ENCODE results near the gene WDR72.

The WDR72 gene

DNA sequence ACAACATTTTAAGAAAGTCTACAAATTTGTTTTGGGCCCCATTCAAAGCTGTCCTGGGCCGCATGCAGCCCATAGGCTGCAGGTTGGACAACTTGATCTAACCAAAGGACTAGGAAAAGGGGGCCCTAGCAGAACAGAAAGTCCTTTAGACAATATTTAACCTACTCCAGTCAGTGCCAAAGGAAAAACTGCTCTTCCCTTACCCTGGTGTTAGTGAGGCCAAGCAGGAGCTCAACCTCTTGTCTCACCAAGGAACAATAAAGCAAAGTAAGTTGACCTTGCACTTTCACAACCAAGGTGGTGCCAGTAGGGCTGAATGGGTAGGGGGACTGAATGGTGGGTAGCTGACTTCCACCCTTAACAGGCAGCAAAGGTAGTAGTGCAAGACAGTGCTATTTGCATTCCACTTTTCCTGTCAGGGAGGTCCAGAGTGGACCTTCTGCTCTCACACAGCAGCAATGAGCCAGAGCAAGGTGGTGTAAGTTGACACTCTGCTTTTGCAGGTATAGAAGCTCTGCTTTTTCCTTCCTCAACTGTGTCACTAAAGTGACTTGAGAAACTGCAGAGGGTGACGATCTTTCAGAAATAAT, 124.9 kb downstream of the WDR72 start:
- no peaks in the 10 kb centered on the region for H3K9me3 ChIP-seq (replicated peaks; ENCODE audit: low read length)
- H3K4me2 ChIP-seq (ENCODE audit: low read length), result no peak overlapping the region
- no peaks in the 10 kb centered on the region for H3K27me3 ChIP-seq (ENCODE audit: control insufficient read depth, insufficient read depth, low read length)
- H3K4me1 ChIP-seq (ENCODE audit: control insufficient read depth, insufficient read depth, low read length), result no peaks in the 10 kb centered on the region
- no peak overlapping the region for H3K9ac ChIP-seq (ENCODE audit: low read depth, low read length)
- no peaks in the 10 kb centered on the region for H3K36me3 ChIP-seq (ENCODE audit: insufficient read depth, low read length)
- no peak overlapping the region for H3K4me3 ChIP-seq (ENCODE audit: low read length)

DNA sequence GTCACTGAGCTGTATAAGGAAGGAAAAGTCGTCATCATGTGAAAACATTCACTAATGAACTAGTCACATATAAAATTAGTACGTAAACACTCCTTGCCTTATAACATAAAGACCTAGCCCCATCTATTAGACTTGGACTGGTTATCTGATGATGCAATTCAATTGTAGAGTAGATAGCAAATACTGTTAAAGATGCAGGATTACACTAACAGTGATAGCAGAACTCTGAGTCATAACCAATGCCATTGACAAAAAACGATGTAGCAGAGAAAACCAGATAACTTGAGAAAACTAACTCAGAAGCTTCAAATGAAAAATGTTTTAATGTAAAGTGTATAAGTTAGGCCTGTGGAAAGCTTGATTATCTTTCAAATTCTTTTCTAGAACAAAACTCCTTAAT, 132.2 kb downstream of the WDR72 start:
- H3K36me3 ChIP-seq (ENCODE audit: insufficient read depth, low read length), result no peaks in the 10 kb centered on the region
- H3K4me2 ChIP-seq (ENCODE audit: low read length), result no peak overlapping the region
- no peak overlapping the region for H3K9ac ChIP-seq (ENCODE audit: low read depth, low read length)
- H3K4me3 ChIP-seq (ENCODE audit: low read length), result no peak overlapping the region
- no peaks in the 10 kb centered on the region for H3K9me3 ChIP-seq (replicated peaks; ENCODE audit: low read length)
- H3K27me3 ChIP-seq (ENCODE audit: control insufficient read depth, insufficient read depth, low read length), result no peaks in the 10 kb centered on the region
- no peaks in the 10 kb centered on the region for H3K4me1 ChIP-seq (ENCODE audit: control insufficient read depth, insufficient read depth, low read length)

DNA sequence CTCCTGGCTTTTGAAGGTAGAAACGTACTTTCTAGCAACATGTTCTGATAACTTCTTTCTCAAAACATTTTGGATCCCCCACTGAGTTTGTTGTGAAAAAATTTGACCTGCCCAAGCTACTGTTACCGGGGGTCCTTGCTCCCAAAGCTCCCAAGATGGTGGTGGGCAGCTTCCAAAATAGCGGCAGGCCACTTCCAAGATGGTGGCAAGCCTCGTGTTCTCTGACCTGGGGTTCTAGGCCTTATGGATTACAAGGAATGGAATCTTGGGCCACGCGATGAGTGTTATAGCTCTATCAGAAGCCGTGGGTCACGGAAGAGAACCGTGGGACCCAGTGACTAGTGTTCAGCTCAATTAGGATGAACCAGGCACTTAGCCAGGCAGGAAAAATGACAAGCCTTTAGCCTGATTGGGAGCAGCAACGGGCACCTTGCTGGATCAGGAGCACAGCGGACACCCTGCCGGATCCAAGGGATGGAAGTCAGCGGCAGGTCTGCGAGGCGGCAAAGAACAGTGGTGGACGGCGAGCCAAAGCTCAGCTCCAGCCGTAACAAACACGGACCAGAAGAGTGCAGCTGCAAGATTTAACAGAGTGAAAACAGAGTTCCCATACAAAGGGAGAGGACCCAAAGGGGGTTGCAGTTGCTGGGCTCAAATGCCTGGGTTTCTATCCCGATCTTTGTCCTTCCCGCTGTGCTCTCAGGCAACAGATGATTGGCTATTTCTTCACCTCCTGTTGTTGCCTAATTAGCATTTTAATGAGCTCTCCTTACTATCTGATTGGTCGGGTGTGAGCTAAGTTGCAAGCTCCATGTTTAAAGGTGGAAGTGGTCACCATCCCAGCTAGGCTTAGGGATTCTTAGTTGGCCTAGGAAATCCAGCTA, 133.3 kb downstream of the WDR72 start:
- no peak overlapping the region for H3K9ac ChIP-seq (ENCODE audit: low read depth, low read length)
- H3K36me3 ChIP-seq (ENCODE audit: insufficient read depth, low read length), result no peaks in the 10 kb centered on the region
- no peaks in the 10 kb centered on the region for H3K27me3 ChIP-seq (ENCODE audit: control insufficient read depth, insufficient read depth, low read length)
- H3K9me3 ChIP-seq (replicated peaks; ENCODE audit: low read length), result no peaks in the 10 kb centered on the region
- no peak overlapping the region for H3K4me2 ChIP-seq (ENCODE audit: low read length)
- H3K4me1 ChIP-seq (ENCODE audit: control insufficient read depth, insufficient read depth, low read length), result no peaks in the 10 kb centered on the region
- H3K4me3 ChIP-seq (ENCODE audit: low read length), result no peak overlapping the region

DNA sequence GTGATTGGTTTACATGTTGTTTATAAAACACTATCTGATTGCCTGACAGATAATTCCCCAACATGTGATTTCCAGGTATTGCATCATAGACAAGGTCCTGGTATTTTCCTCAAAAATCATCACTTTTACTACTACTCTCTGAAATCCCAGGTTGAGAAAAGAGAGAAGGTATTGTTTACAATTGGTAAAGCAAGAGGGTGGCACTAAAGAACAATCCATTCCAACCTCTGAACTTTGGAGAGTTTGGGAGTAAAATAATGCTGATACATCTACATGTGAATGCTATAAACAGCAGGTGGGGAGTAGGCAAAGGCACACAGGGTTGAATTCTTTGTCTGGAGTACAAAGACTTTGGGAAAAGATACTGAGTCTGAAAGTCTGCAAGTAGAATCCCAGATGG, 134.2 kb downstream of the WDR72 start:
- H3K9me3 ChIP-seq (replicated peaks; ENCODE audit: low read length), result no peaks in the 10 kb centered on the region
- no peak overlapping the region for H3K9ac ChIP-seq (ENCODE audit: low read depth, low read length)
- no peaks in the 10 kb centered on the region for H3K27me3 ChIP-seq (ENCODE audit: control insufficient read depth, insufficient read depth, low read length)
- no peaks in the 10 kb centered on the region for H3K4me1 ChIP-seq (ENCODE audit: control insufficient read depth, insufficient read depth, low read length)
- no peak overlapping the region for H3K4me2 ChIP-seq (ENCODE audit: low read length)
- no peaks in the 10 kb centered on the region for H3K36me3 ChIP-seq (ENCODE audit: insufficient read depth, low read length)
- H3K4me3 ChIP-seq (ENCODE audit: low read length), result no peak overlapping the region

DNA sequence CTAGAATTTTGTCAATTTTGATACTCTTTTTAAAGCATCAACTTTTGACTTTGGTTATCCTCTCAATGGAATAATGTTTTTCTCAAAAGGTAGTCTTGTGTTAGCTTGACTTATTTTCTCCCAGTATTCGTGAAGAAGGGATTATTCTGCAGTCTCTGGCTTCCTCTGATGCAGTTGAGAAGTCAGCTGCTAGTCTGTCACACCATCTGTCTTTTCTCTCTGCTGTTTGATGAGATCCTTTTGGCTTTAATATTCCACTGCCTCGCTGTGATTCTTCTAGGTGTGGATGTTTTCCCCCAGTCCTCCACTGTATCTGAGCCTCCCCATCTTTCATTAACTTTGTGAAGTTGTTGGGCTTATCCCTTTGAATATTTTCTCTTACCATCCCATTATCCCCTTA, 141.0 kb downstream of the WDR72 start:
- Histone ChIP-seq H3K9ac (ENCODE audit: low read depth, low read length) (no peak overlapping the region), H3K36me3 (ENCODE audit: insufficient read depth, low read length) (no peaks in the 10 kb centered on the region), H3K27me3 (ENCODE audit: control insufficient read depth, insufficient read depth, low read length) (no peaks in the 10 kb centered on the region), H3K4me1 (ENCODE audit: control insufficient read depth, insufficient read depth, low read length) (no peaks in the 10 kb centered on the region), H3K9me3 (replicated peaks; ENCODE audit: low read length) (no peaks in the 10 kb centered on the region), H3K4me2 (ENCODE audit: low read length) (no peak overlapping the region), H3K4me3 (ENCODE audit: low read length) (no peak overlapping the region)

DNA sequence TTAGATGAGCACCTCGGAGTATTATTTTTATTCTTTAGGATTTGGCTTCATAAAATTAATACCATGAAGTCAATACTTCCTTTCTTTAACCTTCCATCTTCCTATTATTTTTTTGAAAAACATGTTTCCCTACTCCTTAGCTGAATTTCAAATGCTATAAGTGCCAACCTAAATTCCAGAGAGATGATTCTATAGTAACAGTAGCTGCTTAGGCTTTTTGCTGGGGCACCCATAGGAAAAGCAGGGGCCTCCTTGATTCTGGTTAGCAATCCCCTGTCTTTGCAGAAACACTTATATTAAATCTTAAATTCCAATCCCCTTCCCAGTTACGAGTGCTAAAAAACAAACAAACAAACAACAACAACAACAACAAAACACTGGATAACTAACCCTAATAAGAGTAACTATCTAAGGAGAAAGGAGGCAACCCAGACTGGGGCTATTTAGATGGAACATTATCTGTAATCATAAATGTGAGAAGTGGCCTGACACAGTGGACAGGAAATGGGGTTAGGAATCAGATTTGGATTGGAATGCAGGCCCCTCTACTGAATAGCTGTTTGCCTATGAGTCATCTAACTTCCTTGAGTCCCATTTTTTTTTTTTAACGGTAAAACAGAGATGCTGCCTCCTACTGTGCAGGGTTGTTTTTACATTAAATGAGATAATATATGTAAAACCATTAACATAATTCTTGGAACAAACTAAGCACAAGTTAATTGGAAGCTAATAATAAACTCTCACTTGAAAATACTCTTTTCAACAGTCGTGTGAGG, 148.1 kb downstream of the WDR72 start:
- Histone ChIP-seq H3K9ac (ENCODE audit: low read depth, low read length) (no peak overlapping the region), H3K9me3 (replicated peaks; ENCODE audit: low read length) (peaks cover 2% of the 10 kb centered on the region), H3K4me2 (ENCODE audit: low read length) (no peak overlapping the region), H3K4me1 (ENCODE audit: control insufficient read depth, insufficient read depth, low read length) (no peaks in the 10 kb centered on the region), H3K27me3 (ENCODE audit: control insufficient read depth, insufficient read depth, low read length) (no peaks in the 10 kb centered on the region), H3K36me3 (ENCODE audit: insufficient read depth, low read length) (no peaks in the 10 kb centered on the region), H3K4me3 (ENCODE audit: low read length) (no peak overlapping the region)

DNA sequence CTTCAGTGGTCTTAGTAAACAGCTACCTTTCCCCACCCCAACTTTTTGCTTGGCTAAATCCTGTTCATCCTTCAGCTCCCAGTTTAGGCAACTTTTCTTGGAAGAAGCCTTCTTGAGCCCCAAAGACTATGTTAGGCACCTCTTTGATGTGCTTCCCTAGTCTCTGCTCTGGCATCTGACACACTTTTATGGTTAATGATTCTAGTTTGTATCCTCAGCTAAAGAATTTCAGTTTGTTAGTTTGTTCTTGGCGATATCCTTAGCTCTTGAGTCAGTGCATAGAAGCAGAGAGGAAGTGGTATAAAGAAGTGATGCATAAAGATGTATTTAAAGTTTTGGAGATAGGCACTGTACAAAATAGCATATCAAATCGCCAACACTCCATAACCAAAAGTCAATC, 168.4 kb downstream of the WDR72 start:
- Histone ChIP-seq H3K9me3 (replicated peaks; ENCODE audit: low read length) (no peaks in the 10 kb centered on the region), H3K4me1 (ENCODE audit: control insufficient read depth, insufficient read depth, low read length) (no peaks in the 10 kb centered on the region), H3K9ac (ENCODE audit: low read depth, low read length) (no peak overlapping the region), H3K4me2 (ENCODE audit: low read length) (no peak overlapping the region), H3K36me3 (ENCODE audit: insufficient read depth, low read length) (no peaks in the 10 kb centered on the region), H3K4me3 (ENCODE audit: low read length) (no peak overlapping the region), H3K27me3 (ENCODE audit: control insufficient read depth, insufficient read depth, low read length) (no peaks in the 10 kb centered on the region)

DNA sequence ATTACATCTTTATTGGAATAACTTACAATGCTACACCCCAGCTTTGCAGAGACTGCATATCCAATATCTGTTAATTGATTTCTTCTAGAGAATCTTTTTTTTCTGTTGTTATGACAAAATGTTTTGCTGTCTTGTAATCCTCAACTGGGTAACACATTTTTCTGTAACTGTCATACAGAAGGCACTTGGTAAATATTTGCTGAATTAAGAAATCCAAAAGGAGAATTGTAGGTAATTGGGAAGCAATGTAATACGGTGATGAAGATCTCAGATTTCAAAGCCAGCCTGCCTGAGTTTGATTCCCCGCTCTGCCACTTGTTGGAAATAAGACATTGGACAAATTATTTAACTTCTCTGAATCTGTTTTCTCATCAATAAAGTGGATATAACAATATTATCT, 169.1 kb downstream of the WDR72 start:
- Histone ChIP-seq H3K4me2 (ENCODE audit: low read length) (no peak overlapping the region), H3K9ac (ENCODE audit: low read depth, low read length) (no peak overlapping the region), H3K27me3 (ENCODE audit: control insufficient read depth, insufficient read depth, low read length) (no peaks in the 10 kb centered on the region), H3K4me1 (ENCODE audit: control insufficient read depth, insufficient read depth, low read length) (no peaks in the 10 kb centered on the region), H3K9me3 (replicated peaks; ENCODE audit: low read length) (no peaks in the 10 kb centered on the region), H3K4me3 (ENCODE audit: low read length) (no peak overlapping the region), H3K36me3 (ENCODE audit: insufficient read depth, low read length) (no peaks in the 10 kb centered on the region)

DNA sequence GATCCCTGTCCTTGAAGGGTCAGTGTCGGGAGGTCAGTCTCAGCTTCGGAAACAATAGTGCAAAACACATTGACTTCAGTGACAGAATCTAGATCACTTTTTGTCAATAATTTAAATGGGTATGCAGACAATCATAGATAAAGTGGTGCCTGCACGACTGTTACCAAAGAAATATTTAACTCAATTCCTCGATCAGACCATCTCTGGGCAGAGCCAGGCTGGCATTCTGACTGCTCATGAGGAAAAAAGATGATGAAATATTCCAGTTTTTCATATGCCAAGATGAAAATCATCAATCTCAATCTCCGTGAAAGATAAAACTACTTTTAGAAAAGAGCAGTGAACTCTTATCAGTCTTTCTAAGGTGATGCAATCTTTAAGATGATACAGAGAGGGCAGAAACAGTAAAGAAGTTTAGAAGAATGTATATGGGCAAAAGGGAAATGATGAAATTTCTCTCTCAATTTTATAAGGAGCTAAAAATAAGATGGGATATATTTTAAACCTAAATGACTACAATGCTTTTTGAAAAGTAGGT, 169.9 kb downstream of the WDR72 start:
- H3K4me1 ChIP-seq (ENCODE audit: control insufficient read depth, insufficient read depth, low read length), result no peaks in the 10 kb centered on the region
- no peak overlapping the region for H3K9ac ChIP-seq (ENCODE audit: low read depth, low read length)
- no peaks in the 10 kb centered on the region for H3K36me3 ChIP-seq (ENCODE audit: insufficient read depth, low read length)
- H3K27me3 ChIP-seq (ENCODE audit: control insufficient read depth, insufficient read depth, low read length), result no peaks in the 10 kb centered on the region
- H3K4me3 ChIP-seq (ENCODE audit: low read length), result no peak overlapping the region
- H3K9me3 ChIP-seq (replicated peaks; ENCODE audit: low read length), result no peaks in the 10 kb centered on the region
- H3K4me2 ChIP-seq (ENCODE audit: low read length), result no peak overlapping the region

DNA sequence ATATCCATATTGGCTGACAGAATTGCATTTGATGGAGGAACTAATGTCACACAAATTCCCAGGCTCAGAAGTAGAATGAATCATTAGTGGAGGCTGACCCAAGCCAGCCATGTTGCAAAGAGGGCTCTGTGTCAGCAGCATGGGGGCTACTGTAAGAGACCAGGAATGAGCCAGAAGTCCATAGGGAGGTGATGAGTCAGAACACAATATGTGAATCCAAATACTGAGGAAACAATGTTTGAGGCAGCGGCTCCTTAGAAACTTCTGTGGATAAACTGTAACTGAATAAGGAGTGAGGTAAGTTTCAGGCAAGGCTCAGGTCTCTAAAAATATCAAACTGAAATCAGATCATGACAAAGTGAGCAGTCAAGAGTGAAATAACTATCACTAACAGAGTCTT, 170.7 kb downstream of the WDR72 start:
- H3K9me3 ChIP-seq (replicated peaks; ENCODE audit: low read length), result no peaks in the 10 kb centered on the region
- H3K4me1 ChIP-seq (ENCODE audit: control insufficient read depth, insufficient read depth, low read length), result no peaks in the 10 kb centered on the region
- no peak overlapping the region for H3K4me2 ChIP-seq (ENCODE audit: low read length)
- H3K4me3 ChIP-seq (ENCODE audit: low read length), result no peak overlapping the region
- no peaks in the 10 kb centered on the region for H3K27me3 ChIP-seq (ENCODE audit: control insufficient read depth, insufficient read depth, low read length)
- no peaks in the 10 kb centered on the region for H3K36me3 ChIP-seq (ENCODE audit: insufficient read depth, low read length)
- no peak overlapping the region for H3K9ac ChIP-seq (ENCODE audit: low read depth, low read length)

DNA sequence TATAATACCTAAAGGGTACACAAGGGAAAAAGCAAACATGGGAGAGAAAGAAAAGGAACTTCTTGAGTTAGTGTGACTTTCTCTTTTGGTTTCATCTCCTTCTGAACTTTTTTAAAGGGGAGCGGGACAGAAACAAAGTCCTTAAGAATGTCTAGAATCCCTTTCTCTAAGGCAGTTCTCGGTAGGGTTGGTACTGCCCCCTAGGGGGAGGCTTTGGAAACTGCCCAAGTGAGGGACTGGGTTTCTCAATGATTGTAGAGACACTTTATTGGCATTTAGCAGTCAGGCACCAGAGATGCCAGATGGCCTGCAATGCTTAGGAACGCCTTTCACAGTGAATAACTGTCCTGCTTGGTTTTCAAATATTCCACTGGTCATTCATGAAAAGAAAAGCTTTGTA, 172.7 kb downstream of the WDR72 start:
- Histone ChIP-seq H3K9ac (ENCODE audit: low read depth, low read length) (no peak overlapping the region), H3K4me2 (ENCODE audit: low read length) (no peak overlapping the region), H3K36me3 (ENCODE audit: insufficient read depth, low read length) (no peaks in the 10 kb centered on the region), H3K9me3 (replicated peaks; ENCODE audit: low read length) (no peaks in the 10 kb centered on the region), H3K27me3 (ENCODE audit: control insufficient read depth, insufficient read depth, low read length) (no peaks in the 10 kb centered on the region), H3K4me3 (ENCODE audit: low read length) (no peak overlapping the region), H3K4me1 (ENCODE audit: control insufficient read depth, insufficient read depth, low read length) (no peaks in the 10 kb centered on the region)
